ENCODE measurements around the gene ONECUT3. TPM values are rescaled to one million over a fixed set of nuclear protein-coding genes. Genes with fewer than 3 reads are reported as not detected.

ONECUT3 gene
- total RNA-seq, 1 experiment from 2014 or later: 0.04 TPM

- TF ChIP-seq MYBL2 (CRISPR knock-in tag; IDR thresholded peaks at IDR 0.05): no peak
- no peak for TF ChIP-seq ATF6 (CRISPR knock-in tag; IDR thresholded peaks at IDR 0.05)
- TF ChIP-seq KAT7 (CRISPR knock-in tag; IDR thresholded peaks at IDR 0.05; ENCODE audit: borderline replicate concordance): no peak
- TF ChIP-seq ERG (CRISPR knock-in tag; IDR thresholded peaks at IDR 0.05): no peak
Measured at GRCh38 chr19:1752009-1752756, 1.1 kb upstream of the ONECUT3 start (continued).

DNA sequence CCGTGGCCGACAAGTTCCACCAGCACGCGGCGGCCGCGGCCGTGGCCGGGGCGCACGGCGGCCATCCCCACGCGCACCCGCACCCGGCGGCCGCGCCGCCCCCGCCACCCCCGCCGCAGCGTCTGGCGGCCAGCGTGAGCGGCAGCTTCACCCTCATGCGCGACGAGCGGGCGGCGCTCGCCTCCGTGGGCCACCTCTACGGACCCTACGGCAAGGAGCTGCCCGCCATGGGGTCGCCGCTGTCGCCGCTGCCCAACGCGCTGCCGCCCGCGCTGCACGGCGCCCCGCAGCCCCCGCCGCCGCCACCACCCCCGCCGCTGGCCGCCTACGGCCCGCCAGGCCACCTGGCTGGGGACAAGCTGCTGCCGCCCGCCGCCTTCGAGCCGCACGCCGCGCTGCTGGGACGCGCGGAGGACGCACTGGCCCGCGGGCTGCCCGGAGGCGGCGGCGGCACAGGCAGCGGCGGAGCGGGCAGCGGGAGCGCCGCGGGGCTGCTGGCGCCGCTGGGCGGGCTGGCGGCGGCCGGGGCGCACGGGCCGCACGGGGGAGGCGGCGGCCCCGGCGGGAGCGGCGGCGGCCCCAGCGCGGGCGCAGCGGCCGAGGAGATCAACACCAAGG, 821 bp downstream of the ONECUT3 start:
- peaks cover 91% of the 10 kb centered on the region for H3K27me3 Mint-ChIP-seq (ENCODE audit: low read depth)
- peaks cover 11% of the 10 kb centered on the region for H3K4me1 Mint-ChIP-seq
- H3K36me3 Mint-ChIP-seq: no peaks in the 10 kb centered on the region
- ChIA-PET CTCF (interaction anchor here (0.6 to 3.5 kb wide), 7 partner anchors 12 to 208 kb away, joined by 3 to 22 read pairs (median 9); no protein-coding TSS in a partner anchor), POLR2A (no interaction called here)
- no peak overlapping the region for H3K27ac Mint-ChIP-seq
- DNase-seq (ENCODE audit: low spot score): no peak
- no peaks in the 10 kb centered on the region for H3K9me3 Mint-ChIP-seq
- no peak for ATAC-seq
- H3K4me3 Mint-ChIP-seq: no peak overlapping the region
- TF ChIP-seq ZNF416 (CRISPR knock-in tag; IDR thresholded peaks at IDR 0.05): no peak
- no peak for TF ChIP-seq ZMAT4 (CRISPR knock-in tag; IDR thresholded peaks at IDR 0.05)
- no peak for TF ChIP-seq JUN (CRISPR knock-in tag; IDR thresholded peaks at IDR 0.05)
- TF ChIP-seq, protein P1, sequence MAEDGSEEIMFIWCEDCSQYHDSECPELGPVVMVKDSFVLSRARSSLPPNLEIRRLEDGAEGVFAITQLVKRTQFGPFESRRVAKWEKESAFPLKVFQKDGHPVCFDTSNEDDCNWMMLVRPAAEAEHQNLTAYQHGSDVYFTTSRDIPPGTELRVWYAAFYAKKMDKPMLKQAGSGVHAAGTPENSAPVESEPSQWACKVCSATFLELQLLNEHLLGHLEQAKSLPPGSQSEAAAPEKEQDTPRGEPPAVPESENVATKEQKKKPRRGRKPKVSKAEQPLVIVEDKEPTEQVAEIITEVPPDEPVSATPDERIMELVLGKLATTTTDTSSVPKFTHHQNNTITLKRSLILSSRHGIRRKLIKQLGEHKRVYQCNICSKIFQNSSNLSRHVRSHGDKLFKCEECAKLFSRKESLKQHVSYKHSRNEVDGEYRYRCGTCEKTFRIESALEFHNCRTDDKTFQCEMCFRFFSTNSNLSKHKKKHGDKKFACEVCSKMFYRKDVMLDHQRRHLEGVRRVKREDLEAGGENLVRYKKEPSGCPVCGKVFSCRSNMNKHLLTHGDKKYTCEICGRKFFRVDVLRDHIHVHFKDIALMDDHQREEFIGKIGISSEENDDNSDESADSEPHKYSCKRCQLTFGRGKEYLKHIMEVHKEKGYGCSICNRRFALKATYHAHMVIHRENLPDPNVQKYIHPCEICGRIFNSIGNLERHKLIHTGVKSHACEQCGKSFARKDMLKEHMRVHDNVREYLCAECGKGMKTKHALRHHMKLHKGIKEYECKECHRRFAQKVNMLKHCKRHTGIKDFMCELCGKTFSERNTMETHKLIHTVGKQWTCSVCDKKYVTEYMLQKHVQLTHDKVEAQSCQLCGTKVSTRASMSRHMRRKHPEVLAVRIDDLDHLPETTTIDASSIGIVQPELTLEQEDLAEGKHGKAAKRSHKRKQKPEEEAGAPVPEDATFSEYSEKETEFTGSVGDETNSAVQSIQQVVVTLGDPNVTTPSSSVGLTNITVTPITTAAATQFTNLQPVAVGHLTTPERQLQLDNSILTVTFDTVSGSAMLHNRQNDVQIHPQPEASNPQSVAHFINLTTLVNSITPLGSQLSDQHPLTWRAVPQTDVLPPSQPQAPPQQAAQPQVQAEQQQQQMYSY (CRISPR knock-in tag; IDR thresholded peaks at IDR 0.05): no peak
- TF ChIP-seq, protein P2, sequence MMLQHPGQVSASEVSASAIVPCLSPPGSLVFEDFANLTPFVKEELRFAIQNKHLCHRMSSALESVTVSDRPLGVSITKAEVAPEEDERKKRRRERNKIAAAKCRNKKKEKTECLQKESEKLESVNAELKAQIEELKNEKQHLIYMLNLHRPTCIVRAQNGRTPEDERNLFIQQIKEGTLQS (CRISPR knock-in tag; conservative IDR thresholded peaks at IDR 0.05): no peak
- TF ChIP-seq TEAD1 (CRISPR knock-in tag; IDR thresholded peaks at IDR 0.05): no peak
- no peak for TF ChIP-seq TP53 (CRISPR knock-in tag; IDR thresholded peaks at IDR 0.05)
- no peak for TF ChIP-seq ZNF396 (CRISPR knock-in tag; IDR thresholded peaks at IDR 0.05; ENCODE audit: borderline replicate concordance)
- TF ChIP-seq, protein P3, sequence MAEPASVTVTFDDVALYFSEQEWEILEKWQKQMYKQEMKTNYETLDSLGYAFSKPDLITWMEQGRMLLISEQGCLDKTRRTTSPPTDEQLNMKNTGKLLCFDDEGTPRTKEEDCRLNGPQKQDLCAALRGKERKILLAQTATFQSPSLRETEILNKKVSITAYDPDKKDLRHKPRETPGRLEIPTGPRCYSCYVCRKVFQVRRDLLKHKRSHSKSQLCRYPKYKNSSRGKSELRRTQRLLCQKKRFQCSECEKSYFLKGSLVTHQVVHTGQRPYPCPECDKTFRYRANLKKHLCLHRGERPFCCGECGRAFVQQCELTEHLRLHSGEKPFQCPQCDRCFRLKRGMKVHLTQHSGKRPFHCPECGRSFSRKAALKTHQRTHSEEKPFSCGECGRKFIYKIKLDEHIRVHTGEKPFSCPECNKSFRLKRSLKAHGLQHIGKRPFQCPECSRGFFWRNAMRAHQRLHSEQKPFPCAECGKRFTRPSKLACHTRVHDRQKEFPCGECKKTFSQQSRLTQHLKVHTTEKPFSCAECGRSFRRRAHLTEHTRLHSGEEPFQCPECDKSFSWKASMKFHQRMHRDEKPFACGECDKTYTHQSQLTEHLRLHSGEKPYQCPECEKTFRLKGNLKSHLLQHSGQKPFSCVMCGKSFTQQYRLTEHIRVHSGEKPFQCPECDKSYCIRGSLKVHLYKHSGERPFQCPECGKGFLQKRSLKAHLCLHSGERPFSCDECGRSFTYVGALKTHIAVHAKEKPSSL (CRISPR knock-in tag; conservative IDR thresholded peaks at IDR 0.05): no peak
- TF ChIP-seq CREB1 (CRISPR knock-in tag; IDR thresholded peaks at IDR 0.05): no peak
- TF ChIP-seq ZNF317 (CRISPR knock-in tag; IDR thresholded peaks at IDR 0.05; ENCODE audit: borderline replicate concordance, low read depth): no peak
- no peak for TF ChIP-seq FOXP4 (CRISPR knock-in tag; IDR thresholded peaks at IDR 0.05)
- TF ChIP-seq, protein P4, sequence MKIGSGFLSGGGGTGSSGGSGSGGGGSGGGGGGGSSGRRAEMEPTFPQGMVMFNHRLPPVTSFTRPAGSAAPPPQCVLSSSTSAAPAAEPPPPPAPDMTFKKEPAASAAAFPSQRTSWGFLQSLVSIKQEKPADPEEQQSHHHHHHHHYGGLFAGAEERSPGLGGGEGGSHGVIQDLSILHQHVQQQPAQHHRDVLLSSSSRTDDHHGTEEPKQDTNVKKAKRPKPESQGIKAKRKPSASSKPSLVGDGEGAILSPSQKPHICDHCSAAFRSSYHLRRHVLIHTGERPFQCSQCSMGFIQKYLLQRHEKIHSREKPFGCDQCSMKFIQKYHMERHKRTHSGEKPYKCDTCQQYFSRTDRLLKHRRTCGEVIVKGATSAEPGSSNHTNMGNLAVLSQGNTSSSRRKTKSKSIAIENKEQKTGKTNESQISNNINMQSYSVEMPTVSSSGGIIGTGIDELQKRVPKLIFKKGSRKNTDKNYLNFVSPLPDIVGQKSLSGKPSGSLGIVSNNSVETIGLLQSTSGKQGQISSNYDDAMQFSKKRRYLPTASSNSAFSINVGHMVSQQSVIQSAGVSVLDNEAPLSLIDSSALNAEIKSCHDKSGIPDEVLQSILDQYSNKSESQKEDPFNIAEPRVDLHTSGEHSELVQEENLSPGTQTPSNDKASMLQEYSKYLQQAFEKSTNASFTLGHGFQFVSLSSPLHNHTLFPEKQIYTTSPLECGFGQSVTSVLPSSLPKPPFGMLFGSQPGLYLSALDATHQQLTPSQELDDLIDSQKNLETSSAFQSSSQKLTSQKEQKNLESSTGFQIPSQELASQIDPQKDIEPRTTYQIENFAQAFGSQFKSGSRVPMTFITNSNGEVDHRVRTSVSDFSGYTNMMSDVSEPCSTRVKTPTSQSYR (CRISPR knock-in tag; IDR thresholded peaks at IDR 0.05): no peak

All from WTC11 (cell line).